Esophagus squamous epithelium (tissue), 4 donors: ENCODE measurements around the gene RAB40C.

Experiments used
- POLR2A ChIP-seq, 4 donors: fragments of 450-650 bp; IDR thresholded peaks; one replicate each; pipeline ENCODE4 v1.6.1; 2017; ENCODE audit warnings: antibody characterized with exemption in 4 of 4, mild to moderate bottlenecking in 4 of 4, moderate library complexity in 3 of 4
- TF ChIP-seq, protein P1 (sequence below), 6 experiments: fragments of 450-650 bp in 4 of 6; fragments of 200-600 bp in 2 of 6; sonication (generic) in 2 of 6; IDR thresholded peaks; one replicate each; pipeline ENCODE4 v1.5.1; 2016 to 2019; ENCODE audit warnings: antibody characterized with exemption in 6 of 6, mild to moderate bottlenecking in 4 of 6, moderate library complexity in 4 of 6

DNA sequence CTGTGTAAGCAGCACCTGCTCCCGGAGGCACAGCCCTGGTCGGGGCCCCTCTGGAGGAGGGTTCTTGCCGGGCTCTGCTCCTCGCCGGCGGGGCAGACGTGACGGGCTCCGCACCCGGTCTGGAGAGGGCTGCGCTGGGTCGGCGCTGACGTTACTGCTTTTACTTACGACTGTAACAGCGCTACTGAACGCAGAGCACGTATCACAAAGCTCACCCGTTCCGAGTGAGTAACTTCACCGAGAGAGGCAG, 1.3 kb upstream of the RAB40C start:
- TF ChIP-seq, protein P1, sequence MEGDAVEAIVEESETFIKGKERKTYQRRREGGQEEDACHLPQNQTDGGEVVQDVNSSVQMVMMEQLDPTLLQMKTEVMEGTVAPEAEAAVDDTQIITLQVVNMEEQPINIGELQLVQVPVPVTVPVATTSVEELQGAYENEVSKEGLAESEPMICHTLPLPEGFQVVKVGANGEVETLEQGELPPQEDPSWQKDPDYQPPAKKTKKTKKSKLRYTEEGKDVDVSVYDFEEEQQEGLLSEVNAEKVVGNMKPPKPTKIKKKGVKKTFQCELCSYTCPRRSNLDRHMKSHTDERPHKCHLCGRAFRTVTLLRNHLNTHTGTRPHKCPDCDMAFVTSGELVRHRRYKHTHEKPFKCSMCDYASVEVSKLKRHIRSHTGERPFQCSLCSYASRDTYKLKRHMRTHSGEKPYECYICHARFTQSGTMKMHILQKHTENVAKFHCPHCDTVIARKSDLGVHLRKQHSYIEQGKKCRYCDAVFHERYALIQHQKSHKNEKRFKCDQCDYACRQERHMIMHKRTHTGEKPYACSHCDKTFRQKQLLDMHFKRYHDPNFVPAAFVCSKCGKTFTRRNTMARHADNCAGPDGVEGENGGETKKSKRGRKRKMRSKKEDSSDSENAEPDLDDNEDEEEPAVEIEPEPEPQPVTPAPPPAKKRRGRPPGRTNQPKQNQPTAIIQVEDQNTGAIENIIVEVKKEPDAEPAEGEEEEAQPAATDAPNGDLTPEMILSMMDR (IDR thresholded peaks at IDR 0.05): no peak
- TF ChIP-seq POLR2A (IDR thresholded peaks at IDR 0.05): no peak
